ENCODE data around the gene GRIN2A. TPM values are rescaled to one million over a fixed set of nuclear protein-coding genes. Genes with fewer than 3 reads are reported as not detected.

GRIN2A gene
- total and polyA plus RNA-seq, 2 donors (not counting 3 experiments of a cell fraction or from before 2014, with no cell fraction given): not detected

DNA sequence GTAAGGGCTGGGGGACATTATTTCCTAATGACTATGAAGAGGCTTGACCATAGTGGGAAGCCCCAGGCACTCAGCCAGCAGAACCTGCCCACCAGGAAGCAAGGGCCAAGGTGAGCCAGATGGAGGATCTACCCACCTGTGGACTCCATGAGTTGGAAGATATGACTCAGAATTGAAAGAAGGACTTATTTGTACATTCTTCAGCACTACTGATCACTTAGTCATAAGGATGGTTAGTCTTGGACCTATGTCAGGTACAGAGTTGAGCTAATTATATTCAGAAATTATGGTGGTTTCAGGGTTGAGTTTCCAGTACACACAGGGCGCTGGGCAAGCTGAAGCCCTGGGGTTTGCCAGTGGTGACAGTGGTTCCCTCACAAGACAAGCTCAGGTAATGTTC is 24.0 kb upstream of the GRIN2A start:
- Histone ChIP-seq H3K4me2 (ENCODE audit: insufficient read depth, low read length) (no peak overlapping the region), H3K4me3 (replicated peaks in 1 of 3; ENCODE audit: insufficient read depth in 1 of 3, low read depth in 1 of 3, low read length in 3 of 3) (no peak overlapping the region), H3K9me1 (replicated peaks; ENCODE audit: control insufficient read depth, extremely low read depth, insufficient read depth, low read length) (no peaks in the 10 kb centered on the region), H3K9me3 (replicated peaks; ENCODE audit: control insufficient read depth, insufficient read depth, low read length) (no peaks in the 10 kb centered on the region), H3K27me3 (ENCODE audit: control insufficient read depth in 2 of 2, insufficient read depth in 2 of 2, low read length in 2 of 2) (no peaks in the 10 kb centered on the region), H4K20me1 (replicated peaks; ENCODE audit: control insufficient read depth, extremely low read depth, insufficient read depth, low read length) (no peaks in the 10 kb centered on the region), H3K27ac (ENCODE audit: insufficient read depth, low read depth, low read length) (no peak overlapping the region), H3K79me2 (ENCODE audit: control insufficient read depth, insufficient read depth, low read length) (no peaks in the 10 kb centered on the region), H3K9ac (replicated peaks; ENCODE audit: extremely low read depth, insufficient read depth, low read length) (no peak overlapping the region), H2AFZ (ENCODE audit: low read depth, low read length) (no peak overlapping the region), H3K36me3 (ENCODE audit: control insufficient read depth in 2 of 2, extremely low read depth in 1 of 2, insufficient read depth in 2 of 2, low read length in 2 of 2) (no peaks in the 10 kb centered on the region), H3K4me1 (ENCODE audit: control insufficient read depth, extremely low read depth, insufficient read depth, low read length) (no peaks in the 10 kb centered on the region)
- BruUV-seq (replicated peaks): no TSS peak
- ChIA-PET POLR2A (no interaction called here), CTCF (no interaction called here)
- TF ChIP-seq EZH2 (IDR thresholded peaks at IDR 0.05; ENCODE audit: borderline replicate concordance, low read depth, low read length, severe bottlenecking): no peak
- no peak for FAIRE-seq
- dilution Hi-C loops (cut with MboI; ENCODE audit: extremely low pct_ligation_motif_present, low sequenced_read_pairs): no loop called here
- DNase-seq (ENCODE audit: low read depth, low spot score): no peak
- intact Hi-C loops (cut with micrococcal nuclease): no loop called here

- FAIRE-seq (no peak), DNase-seq (ENCODE audit: low read depth, low spot score) (no peak)
- CTCF ChIA-PET: no interaction called here
- Histone ChIP-seq H3K27me3 (ENCODE audit: control insufficient read depth in 2 of 2, insufficient read depth in 2 of 2, low read length in 2 of 2) (no peaks in the 10 kb centered on the region), H3K9ac (replicated peaks; ENCODE audit: extremely low read depth, insufficient read depth, low read length) (no peak overlapping the region), H3K79me2 (ENCODE audit: control insufficient read depth, insufficient read depth, low read length) (no peaks in the 10 kb centered on the region), H3K36me3 (ENCODE audit: control insufficient read depth in 2 of 2, extremely low read depth in 1 of 2, insufficient read depth in 2 of 2, low read length in 2 of 2) (no peaks in the 10 kb centered on the region), H2AFZ (ENCODE audit: low read depth, low read length) (no peak overlapping the region), H3K9me3 (replicated peaks; ENCODE audit: control insufficient read depth, insufficient read depth, low read length) (no peaks in the 10 kb centered on the region), H3K4me2 (ENCODE audit: insufficient read depth, low read length) (no peak overlapping the region), H3K4me3 (replicated peaks in 1 of 3; ENCODE audit: insufficient read depth in 1 of 3, low read depth in 1 of 3, low read length in 3 of 3) (no peak overlapping the region), H3K9me1 (replicated peaks; ENCODE audit: control insufficient read depth, extremely low read depth, insufficient read depth, low read length) (no peaks in the 10 kb centered on the region), H3K27ac (ENCODE audit: insufficient read depth, low read depth, low read length) (no peak overlapping the region), H3K4me1 (ENCODE audit: control insufficient read depth, extremely low read depth, insufficient read depth, low read length) (no peaks in the 10 kb centered on the region), H4K20me1 (replicated peaks; ENCODE audit: control insufficient read depth, extremely low read depth, insufficient read depth, low read length) (no peaks in the 10 kb centered on the region)
- intact Hi-C loops (cut with micrococcal nuclease) (no loop called here), dilution Hi-C loops (cut with MboI; ENCODE audit: extremely low pct_ligation_motif_present, low sequenced_read_pairs) (no loop called here)
- TF ChIP-seq FOS (IDR thresholded peaks at IDR 0.05; ENCODE audit: borderline replicate concordance, insufficient read depth, low read length): no peak
- no peak for TF ChIP-seq GATA2 (IDR thresholded peaks at IDR 0.05; ENCODE audit: insufficient read depth, insufficient read length, low read depth, low read length)
- no peak for TF ChIP-seq MYC (IDR thresholded peaks at IDR 0.05; ENCODE audit: low read depth, low read length)
- TF ChIP-seq POLR2A (IDR thresholded peaks at IDR 0.05; ENCODE audit: low read depth, low read length): no peak
- TF ChIP-seq POLR2AphosphoS5 (IDR thresholded peaks at IDR 0.05; ENCODE audit: insufficient read depth, low read depth, low read length): no peak
- TF ChIP-seq, protein P1, sequence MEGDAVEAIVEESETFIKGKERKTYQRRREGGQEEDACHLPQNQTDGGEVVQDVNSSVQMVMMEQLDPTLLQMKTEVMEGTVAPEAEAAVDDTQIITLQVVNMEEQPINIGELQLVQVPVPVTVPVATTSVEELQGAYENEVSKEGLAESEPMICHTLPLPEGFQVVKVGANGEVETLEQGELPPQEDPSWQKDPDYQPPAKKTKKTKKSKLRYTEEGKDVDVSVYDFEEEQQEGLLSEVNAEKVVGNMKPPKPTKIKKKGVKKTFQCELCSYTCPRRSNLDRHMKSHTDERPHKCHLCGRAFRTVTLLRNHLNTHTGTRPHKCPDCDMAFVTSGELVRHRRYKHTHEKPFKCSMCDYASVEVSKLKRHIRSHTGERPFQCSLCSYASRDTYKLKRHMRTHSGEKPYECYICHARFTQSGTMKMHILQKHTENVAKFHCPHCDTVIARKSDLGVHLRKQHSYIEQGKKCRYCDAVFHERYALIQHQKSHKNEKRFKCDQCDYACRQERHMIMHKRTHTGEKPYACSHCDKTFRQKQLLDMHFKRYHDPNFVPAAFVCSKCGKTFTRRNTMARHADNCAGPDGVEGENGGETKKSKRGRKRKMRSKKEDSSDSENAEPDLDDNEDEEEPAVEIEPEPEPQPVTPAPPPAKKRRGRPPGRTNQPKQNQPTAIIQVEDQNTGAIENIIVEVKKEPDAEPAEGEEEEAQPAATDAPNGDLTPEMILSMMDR (IDR thresholded peaks at IDR 0.05; ENCODE audit: extremely low read depth in 1 of 2, insufficient read depth in 1 of 2, low read depth in 1 of 2, low read length in 2 of 2): no peak
- no peak for TF ChIP-seq JUN (IDR thresholded peaks at IDR 0.05; ENCODE audit: borderline replicate concordance, insufficient read depth, insufficient read length, low read depth)
- TF ChIP-seq EZH2 (IDR thresholded peaks at IDR 0.05; ENCODE audit: borderline replicate concordance, low read depth, low read length, severe bottlenecking): no peak
- no peak for TF ChIP-seq MAX (IDR thresholded peaks at IDR 0.05; ENCODE audit: insufficient read depth, insufficient read length)
- BruUV-seq (replicated peaks): no TSS peak
- POLR2A ChIA-PET: no interaction called here
These were observed 23.5 kb upstream of the GRIN2A start for GRCh38 chr16:10205688-10206087.
